ENCODE data around the gene TNFRSF13B. TPM values are rescaled to one million over a fixed set of nuclear protein-coding genes. Genes with fewer than 3 reads are reported as not detected.

Gene TNFRSF13B
- total and polyA plus RNA-seq, 2 experiments from 2014 or later = 0.24 TPM; not detected in 1

GRCh38 chr17:16912021-16912962, 59.6 kb downstream of the TNFRSF13B start:
- Histone ChIP-seq H4K20me1 (replicated peaks; ENCODE audit: insufficient read depth) (no peaks in the 10 kb centered on the region), H3K4me3 (no peak overlapping the region), H3K79me2 (replicated peaks; ENCODE audit: insufficient read depth) (no peaks in the 10 kb centered on the region), H3K27ac (ENCODE audit: low read depth) (no peak overlapping the region), H3K9me2 (ENCODE audit: insufficient read depth) (no peaks in the 10 kb centered on the region), H3F3A (replicated peaks; ENCODE audit: low read depth) (no peaks in the 10 kb centered on the region), H2AFZ (peak overlapping the region; percentile 23; the same call in 1 of the 2 replicates), H3K4me1 (ENCODE audit: insufficient read depth) (no peaks in the 10 kb centered on the region), H3K4me2 (no peak overlapping the region), H3K27me3 (ENCODE audit: insufficient read depth) (no peaks in the 10 kb centered on the region), H3K36me3 (ENCODE audit: insufficient read depth) (no peaks in the 10 kb centered on the region)
- no peaks in the 10 kb centered on the region; the same call in 2 of the 3 replicates for H3K9me3 Mint-ChIP-seq
- H3K4me3 Mint-ChIP-seq = no peak overlapping the region
- H3K4me1 Mint-ChIP-seq = peaks cover 8% of the 10 kb centered on the region
- H3K36me3 Mint-ChIP-seq (ENCODE audit: low read depth) = no peaks in the 10 kb centered on the region; the same call in 2 of the 3 replicates
- H3K27ac Mint-ChIP-seq = no peak overlapping the region
- DNase-seq (ENCODE audit: low spot score) (no peak), ATAC-seq (no peak)
- H3K27me3 Mint-ChIP-seq (ENCODE audit: insufficient read depth, low read depth, poor library complexity) = no peaks in the 10 kb centered on the region
- TF ChIP-seq ZNF462 (CRISPR knock-in tag; IDR thresholded peaks at IDR 0.05) (no peak), POLR2AphosphoS5 (IDR thresholded peaks at IDR 0.05; ENCODE audit: low read depth) (no peak), ZNF331 (CRISPR knock-in tag; IDR thresholded peaks at IDR 0.05; ENCODE audit: low read depth) (no peak), CREB1 (CRISPR knock-in tag; IDR thresholded peaks at IDR 0.05; ENCODE audit: low read depth) (no peak), EZH2phosphoT487 (IDR thresholded peaks at IDR 0.05; ENCODE audit: unreplicated experiment) (no peak), NANOG (IDR thresholded peaks at IDR 0.05; ENCODE audit: borderline replicate concordance) (no peak), CTCF (conservative IDR thresholded peaks at IDR 0.05; ENCODE audit: low read depth in 2 of 2) (no peak), STAT1 (IDR thresholded peaks at IDR 0.05; ENCODE audit: unreplicated experiment) (no peak), JUNB (IDR thresholded peaks at IDR 0.05; ENCODE audit: unreplicated experiment) (no peak), ZNF114 (CRISPR knock-in tag; IDR thresholded peaks at IDR 0.05) (no peak), EZH2 (IDR thresholded peaks at IDR 0.05; ENCODE audit: low read depth, unreplicated experiment) (no peak), ETS1 (IDR thresholded peaks at IDR 0.05) (no peak), REST (IDR thresholded peaks at IDR 0.05; ENCODE audit: unreplicated experiment) (no peak)
